ENCODE data around the gene NFIX. TPM values are rescaled to one million over a fixed set of nuclear protein-coding genes. Genes with fewer than 3 reads are reported as not detected.

NFIX gene
- total RNA-seq, 2 experiments from 2014 or later, result 6.2 to 6.4 TPM

- intact Hi-C loops (cut with micrococcal nuclease), result no loop called here
- H3K27ac Mint-ChIP-seq, result no peak overlapping the region
- no peaks in the 10 kb centered on the region for H3K9me3 Mint-ChIP-seq
- peaks cover 22% of the 10 kb centered on the region for H3K4me1 Mint-ChIP-seq (ENCODE audit: low read depth)
- DNase-seq, result peak; percentile 28
- peaks cover 8% of the 10 kb centered on the region for H3K36me3 Mint-ChIP-seq (ENCODE audit: low read depth)
- H3K27me3 Mint-ChIP-seq (ENCODE audit: low read depth), result peaks cover 7% of the 10 kb centered on the region
- CTCF ChIA-PET, result interaction anchor here (0.5 to 1.9 kb wide), 8 partner anchors 8 to 171 kb away, joined by 3 to 13 read pairs (median 3); no protein-coding TSS in a partner anchor
- H3K4me3 Mint-ChIP-seq, result peak overlapping the region; percentile 70
These were observed 27.0 kb downstream of the NFIX start for GRCh38 chr19:13022111-13022858.

- DNase-seq, result peak; percentile 44
- Mint-ChIP-seq H3K27me3 (ENCODE audit: low read depth) (peaks cover 7% of the 10 kb centered on the region), H3K4me1 (ENCODE audit: low read depth) (peaks cover 22% of the 10 kb centered on the region), H3K27ac (no peak overlapping the region), H3K36me3 (ENCODE audit: low read depth) (peaks cover 8% of the 10 kb centered on the region), H3K4me3 (peak overlapping the region; percentile 70), H3K9me3 (no peaks in the 10 kb centered on the region)
- CTCF ChIA-PET, result interaction anchor here (0.9 to 1.6 kb wide), 5 partner anchors 10 to 58 kb away, joined by 3 to 7 read pairs (median 3); no protein-coding TSS in a partner anchor
- intact Hi-C loops (cut with micrococcal nuclease), result loop anchor here (1.0 kb wide), 1 partner anchor 10 kb away; no protein-coding TSS in a partner anchor
These were observed 27.8 kb downstream of the NFIX start for GRCh38 chr19:13022859-13023636.

DNA sequence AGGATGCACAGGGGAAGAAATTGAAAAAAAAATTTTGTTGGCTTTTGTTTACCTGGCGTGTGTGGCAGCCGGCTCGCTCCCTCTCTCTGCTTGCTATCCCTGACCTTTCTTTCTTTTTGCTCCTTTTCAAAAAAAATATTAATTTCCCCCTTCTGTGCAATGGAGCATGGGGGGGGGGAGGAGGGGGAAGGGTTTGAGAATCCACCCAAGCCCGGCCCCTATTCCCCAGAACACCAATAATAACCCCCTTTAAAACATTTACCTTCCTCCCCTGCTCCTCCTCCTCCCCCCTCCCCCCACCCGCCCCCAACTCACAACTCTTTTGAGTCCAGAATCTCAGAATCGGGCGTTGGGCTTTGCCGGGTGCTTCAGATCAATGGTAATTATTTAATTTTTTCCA, 28.4 kb downstream of the NFIX start:
- Mint-ChIP-seq H3K36me3 (ENCODE audit: low read depth) (peaks cover 8% of the 10 kb centered on the region), H3K27ac (no peak overlapping the region), H3K9me3 (no peaks in the 10 kb centered on the region), H3K4me1 (ENCODE audit: low read depth) (peaks cover 22% of the 10 kb centered on the region), H3K27me3 (ENCODE audit: low read depth) (peaks cover 7% of the 10 kb centered on the region), H3K4me3 (peak overlapping the region; percentile 70)
- intact Hi-C loops (cut with micrococcal nuclease), result loop anchor here (1.0 kb wide), 1 partner anchor 10 kb away; no protein-coding TSS in a partner anchor
- CTCF ChIA-PET, result interaction anchor here (0.9 to 1.6 kb wide), 2 partner anchors 38 to 58 kb away, joined by 3 to 7 read pairs; no protein-coding TSS in a partner anchor
- no peak for DNase-seq

GRCh38 chr19:13024126-13024950, 29.1 kb downstream of the NFIX start:
- Mint-ChIP-seq H3K36me3 (ENCODE audit: low read depth) (peaks cover 8% of the 10 kb centered on the region), H3K4me3 (peak overlapping the region; percentile 60), H3K27me3 (ENCODE audit: low read depth) (peaks cover 7% of the 10 kb centered on the region), H3K9me3 (no peaks in the 10 kb centered on the region), H3K4me1 (ENCODE audit: low read depth) (peaks cover 22% of the 10 kb centered on the region), H3K27ac (no peak overlapping the region)
- no peak for DNase-seq
- intact Hi-C loops (cut with micrococcal nuclease), result no loop called here
- CTCF ChIA-PET, result interaction anchor here (0.9 to 1.4 kb wide), 2 partner anchors 37 to 38 kb away, joined by 3 to 4 read pairs; no protein-coding TSS in a partner anchor

- Mint-ChIP-seq H3K4me1 (ENCODE audit: low read depth) (peaks cover 19% of the 10 kb centered on the region), H3K9me3 (no peaks in the 10 kb centered on the region), H3K4me3 (no peak overlapping the region), H3K27me3 (ENCODE audit: low read depth) (peaks cover 7% of the 10 kb centered on the region), H3K36me3 (ENCODE audit: low read depth) (peaks cover 10% of the 10 kb centered on the region), H3K27ac (no peak overlapping the region)
- intact Hi-C loops (cut with micrococcal nuclease), result no loop called here
- DNase-seq, result no peak
- CTCF ChIA-PET, result interaction anchor here (1.4 kb wide), 1 partner anchor 36 kb away, joined by 4 read pairs; no protein-coding TSS in a partner anchor
These were observed 29.8 kb downstream of the NFIX start for GRCh38 chr19:13024951-13025697.

- CTCF ChIA-PET, result interaction anchor here (1.3 kb wide), 1 partner anchor 79 kb away, joined by 11 read pairs; no protein-coding TSS in a partner anchor
- H3K27me3 Mint-ChIP-seq (ENCODE audit: low read depth), result peaks cover 7% of the 10 kb centered on the region
- intact Hi-C loops (cut with micrococcal nuclease), result no loop called here
- H3K36me3 Mint-ChIP-seq (ENCODE audit: low read depth), result peaks cover 10% of the 10 kb centered on the region
- no peak overlapping the region for H3K4me3 Mint-ChIP-seq
- no peaks in the 10 kb centered on the region for H3K9me3 Mint-ChIP-seq
- peaks cover 19% of the 10 kb centered on the region for H3K4me1 Mint-ChIP-seq (ENCODE audit: low read depth)
- no peak for DNase-seq
- no peak overlapping the region for H3K27ac Mint-ChIP-seq
These were observed 30.7 kb downstream of the NFIX start for GRCh38 chr19:13025819-13026456.

DNA sequence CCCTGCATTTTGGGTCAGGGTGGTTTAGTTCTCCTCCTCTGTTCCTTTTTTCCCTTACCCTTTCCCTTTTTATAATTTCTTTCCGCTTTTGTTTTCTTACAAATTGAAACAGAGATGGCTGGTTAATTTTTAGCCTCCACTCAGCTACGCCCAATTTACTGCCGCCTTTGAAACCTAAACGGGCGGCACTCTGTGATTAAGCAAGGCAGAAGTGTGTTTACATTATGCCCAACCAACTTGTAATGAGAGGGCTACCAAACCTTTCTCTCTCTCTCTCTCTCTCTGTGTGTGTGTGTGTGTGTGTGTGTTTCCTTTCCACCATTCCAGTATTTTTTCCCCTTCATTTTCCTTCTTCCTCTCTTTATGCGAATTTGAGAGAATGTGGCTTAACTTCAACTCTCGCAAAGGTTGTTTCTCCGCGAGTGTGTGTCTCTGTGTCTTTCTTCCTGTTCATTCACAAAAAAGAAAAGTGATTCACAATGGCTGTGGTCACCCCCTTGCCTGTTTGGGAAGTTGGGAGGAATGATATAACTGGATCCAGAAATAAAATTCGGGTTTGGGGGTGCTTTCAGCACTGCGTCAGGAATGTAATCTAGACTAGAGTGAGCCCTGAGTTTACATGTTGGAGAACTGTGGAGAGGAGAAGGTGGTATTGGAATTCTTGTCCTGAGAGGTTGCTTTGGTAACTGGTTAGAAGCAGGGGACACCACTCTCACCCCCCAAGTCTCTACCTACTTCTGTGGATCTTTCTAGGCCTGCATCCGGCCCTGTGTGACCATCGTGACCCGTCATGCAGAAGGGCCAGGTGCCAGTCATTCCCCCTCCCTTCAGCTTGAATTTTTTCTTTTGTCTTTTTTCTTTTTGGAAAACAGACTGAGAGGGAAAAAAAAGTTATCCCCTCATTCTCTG, 31.4 kb downstream of the NFIX start:
- no peak for DNase-seq
- intact Hi-C loops (cut with micrococcal nuclease), result no loop called here
- Mint-ChIP-seq H3K4me1 (ENCODE audit: low read depth) (peaks cover 19% of the 10 kb centered on the region), H3K4me3 (no peak overlapping the region), H3K27ac (no peak overlapping the region), H3K36me3 (ENCODE audit: low read depth) (peaks cover 10% of the 10 kb centered on the region), H3K9me3 (no peaks in the 10 kb centered on the region), H3K27me3 (ENCODE audit: low read depth) (peaks cover 7% of the 10 kb centered on the region)
- CTCF ChIA-PET, result interaction anchor here (1.3 to 4.3 kb wide), 2 partner anchors 34 to 78 kb away, joined by 11 to 26 read pairs; no protein-coding TSS in a partner anchor

- H3K27me3 Mint-ChIP-seq (ENCODE audit: low read depth), result peaks cover 7% of the 10 kb centered on the region
- H3K9me3 Mint-ChIP-seq, result no peaks in the 10 kb centered on the region
- H3K4me3 Mint-ChIP-seq, result no peak overlapping the region
- no peak for DNase-seq
- intact Hi-C loops (cut with micrococcal nuclease), result no loop called here
- H3K36me3 Mint-ChIP-seq (ENCODE audit: low read depth), result peaks cover 10% of the 10 kb centered on the region
- H3K27ac Mint-ChIP-seq, result no peak overlapping the region
- CTCF ChIA-PET, result interaction anchor here (1.6 to 4.3 kb wide), 2 partner anchors 15 to 33 kb away, joined by 3 to 26 read pairs; no protein-coding TSS in a partner anchor
- H3K4me1 Mint-ChIP-seq (ENCODE audit: low read depth), result peaks cover 14% of the 10 kb centered on the region
These were observed 32.3 kb downstream of the NFIX start for GRCh38 chr19:13027557-13027956.

DNA sequence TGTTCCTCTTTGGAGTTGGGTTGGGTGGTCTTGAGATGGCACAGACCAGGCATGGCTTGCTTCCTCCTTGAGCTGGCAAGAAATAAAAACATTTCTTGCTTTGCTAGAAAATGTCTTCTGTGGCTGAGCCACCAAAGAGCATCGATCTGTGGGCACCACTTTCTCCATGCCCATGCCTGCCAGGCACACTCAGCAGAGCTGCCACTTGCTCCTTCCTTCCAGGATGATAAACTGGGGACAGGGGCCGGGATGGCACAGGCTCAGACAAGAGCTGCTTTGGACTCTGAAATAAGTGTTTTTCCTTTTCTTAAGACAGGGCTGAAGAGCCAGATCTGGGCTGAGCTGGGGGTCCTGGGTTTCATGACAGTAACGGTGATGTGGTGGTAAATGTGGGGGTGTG, 32.8 kb downstream of the NFIX start:
- H3K4me3 Mint-ChIP-seq, result no peak overlapping the region
- intact Hi-C loops (cut with micrococcal nuclease), result no loop called here
- H3K27ac Mint-ChIP-seq, result no peak overlapping the region
- CTCF ChIA-PET, result interaction anchor here (0.8 to 4.4 kb wide), 7 partner anchors 14 to 235 kb away, joined by 3 to 32 read pairs (median 3); no protein-coding TSS in a partner anchor
- DNase-seq, result no peak
- H3K27me3 Mint-ChIP-seq (ENCODE audit: low read depth), result peaks cover 7% of the 10 kb centered on the region
- peaks cover 10% of the 10 kb centered on the region for H3K4me1 Mint-ChIP-seq (ENCODE audit: low read depth)
- peaks cover 10% of the 10 kb centered on the region for H3K36me3 Mint-ChIP-seq (ENCODE audit: low read depth)
- no peaks in the 10 kb centered on the region for H3K9me3 Mint-ChIP-seq

DNA sequence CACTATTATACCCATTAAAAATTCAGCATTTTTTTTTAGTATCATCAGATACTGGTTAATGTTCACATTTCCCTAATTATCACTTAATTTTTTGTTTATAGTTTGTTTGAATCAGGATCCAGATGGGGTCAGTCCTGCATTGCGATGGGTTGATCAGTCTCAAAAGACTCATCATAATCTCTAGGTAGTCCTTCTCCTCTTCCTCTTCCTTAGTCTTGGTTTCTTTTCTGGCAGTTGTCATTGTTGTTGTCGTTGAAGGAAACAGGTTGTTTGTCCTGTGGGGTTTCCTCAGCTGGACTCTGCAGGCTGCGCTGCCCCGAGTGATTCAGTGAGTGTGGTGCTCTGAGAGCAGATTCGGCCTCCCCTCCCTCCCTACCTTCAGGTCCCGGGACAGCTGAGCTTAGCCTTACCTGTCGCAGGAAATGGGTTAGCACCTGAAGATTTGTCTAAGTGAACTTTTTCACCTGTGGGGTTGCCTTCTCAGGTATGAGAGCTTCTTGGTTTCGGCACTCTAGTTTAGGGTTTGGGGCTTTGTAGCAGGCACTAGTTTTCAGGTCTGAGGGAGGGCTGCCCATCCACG, 34.1 kb downstream of the NFIX start:
- H3K9me3 Mint-ChIP-seq, result no peaks in the 10 kb centered on the region
- peaks cover 3% of the 10 kb centered on the region for H3K27me3 Mint-ChIP-seq (ENCODE audit: low read depth)
- no peak for DNase-seq
- no peak overlapping the region for H3K4me3 Mint-ChIP-seq
- no peak overlapping the region for H3K27ac Mint-ChIP-seq
- intact Hi-C loops (cut with micrococcal nuclease), result no loop called here
- peaks cover 7% of the 10 kb centered on the region for H3K36me3 Mint-ChIP-seq (ENCODE audit: low read depth)
- peaks cover 3% of the 10 kb centered on the region for H3K4me1 Mint-ChIP-seq (ENCODE audit: low read depth)
- CTCF ChIA-PET, result interaction anchor here (0.9 to 4.4 kb wide), 15 partner anchors 13 to 88 kb away, joined by 3 to 32 read pairs (median 4); no protein-coding TSS in a partner anchor
